GM19023 (cell line): ENCODE results near the gene SYCP3.
"Not testable (repeated sequence)": the region's sequence is repeated elsewhere in the genome, so short reads cannot be mapped to it uniquely, and the experiment has no call there.

Experiments used
- ATAC-seq: cut with Tn5 transposase; IDR thresholded peaks from one replicate; pipeline ENCODE4 v1.9.1; 2021; ENCODE audit warnings: mild to moderate bottlenecking, moderate library complexity; ENCODE audit not compliant: unreplicated experiment

Gene SYCP3

DNA sequence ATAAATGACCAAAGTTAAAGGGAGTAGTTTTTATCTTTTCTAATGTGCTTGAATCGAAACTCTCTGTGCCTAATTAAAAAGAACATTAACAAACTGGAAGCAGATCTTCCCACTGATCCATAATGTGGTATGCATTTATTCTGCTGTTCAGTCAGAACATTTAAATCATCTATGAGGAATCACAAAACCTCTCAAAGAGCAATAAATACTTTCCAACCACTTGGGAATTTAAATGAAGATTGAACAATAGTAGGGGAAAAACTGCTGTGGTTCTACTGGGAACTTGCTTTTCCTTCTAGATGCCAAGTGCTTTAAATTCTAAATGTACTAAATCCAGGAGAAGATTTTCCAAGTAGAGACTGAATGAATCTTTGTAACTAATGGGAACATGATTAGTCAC lies 54.2 kb downstream of the SYCP3 start:
- no peak for ATAC-seq

DNA sequence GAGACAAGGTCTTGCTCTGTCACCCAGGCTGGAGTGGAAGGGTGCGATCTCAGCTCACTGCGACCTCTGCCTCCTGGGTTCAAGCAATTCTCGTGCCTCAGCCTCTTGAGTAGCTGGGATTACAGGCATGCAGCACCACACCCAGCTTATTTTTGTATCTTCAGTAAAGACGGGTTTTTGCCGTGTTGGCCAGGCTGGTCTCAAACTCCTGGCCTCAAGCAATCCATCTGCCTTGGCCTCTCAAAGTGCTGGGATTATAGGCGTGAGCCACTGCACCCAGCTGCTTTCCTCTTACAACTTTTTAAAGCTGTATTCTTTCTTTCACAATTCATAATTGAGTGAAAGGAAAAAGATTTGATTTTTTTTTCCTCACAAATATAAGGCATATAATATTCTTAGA lies 57.6 kb downstream of the SYCP3 start:
- ATAC-seq = not testable (repeated sequence)

DNA sequence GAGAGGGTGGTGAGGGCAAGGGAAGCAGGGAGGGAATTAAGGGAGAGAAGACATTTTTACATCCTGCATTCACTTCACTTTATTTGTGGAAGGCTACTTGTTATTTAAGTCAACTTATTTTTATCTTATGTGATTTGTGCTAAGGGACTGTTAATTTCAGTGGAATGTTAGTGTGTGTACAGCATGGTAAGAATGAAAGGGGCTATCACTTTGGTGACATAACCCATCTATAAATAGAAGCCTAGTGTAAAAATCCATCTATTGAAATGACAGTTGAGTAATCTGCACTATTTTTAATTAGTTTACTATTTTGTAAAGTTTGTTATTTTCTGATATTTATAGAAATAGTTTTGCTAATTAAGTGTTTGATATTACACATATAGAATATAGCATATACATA lies 58.6 kb downstream of the SYCP3 start:
- ATAC-seq = no peak

DNA sequence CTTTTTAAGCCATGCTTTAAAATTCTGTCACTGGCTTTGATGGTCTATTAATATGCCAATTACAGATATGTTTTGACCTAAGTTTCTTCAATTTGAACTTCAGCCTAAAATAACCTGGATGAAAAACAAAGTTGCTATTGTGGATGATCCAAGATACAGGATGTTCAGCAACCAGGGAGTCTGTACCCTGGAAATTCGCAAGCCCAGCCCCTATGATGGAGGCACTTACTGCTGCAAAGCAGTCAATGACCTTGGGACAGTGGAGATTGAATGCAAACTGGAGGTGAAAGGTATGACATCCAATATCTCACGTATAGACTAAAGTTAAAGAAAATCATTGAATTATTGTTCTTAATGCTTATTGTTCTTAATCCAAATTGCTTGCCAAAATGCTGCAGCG lies 59.0 kb downstream of the SYCP3 start:
- no peak for ATAC-seq
